Measurements from ENCODE around the gene SYNGR3.

SYNGR3 gene

GRCh38 chr16:2002406-2003230 is 12.8 kb downstream of the SYNGR3 start:
- Histone ChIP-seq H3K9me3 (no peaks in the 10 kb centered on the region), H3K4me3 (ENCODE audit: low read depth in 1 of 2, low read length in 1 of 2) (no peak overlapping the region), H3K27ac (no peak overlapping the region), H3K4me1 (ENCODE audit: control insufficient read depth in 1 of 2, insufficient read depth in 1 of 2, low read depth in 1 of 2, low read length in 1 of 2) (peaks cover 12 to 28% of the 10 kb centered on the region in 2 experiments), H3K27me3 (peaks cover 6% of the 10 kb centered on the region), H3K36me3 (peaks cover 56% of the 10 kb centered on the region)
- no peak for TF ChIP-seq CTCF (IDR thresholded peaks at IDR 0.05)

DNA sequence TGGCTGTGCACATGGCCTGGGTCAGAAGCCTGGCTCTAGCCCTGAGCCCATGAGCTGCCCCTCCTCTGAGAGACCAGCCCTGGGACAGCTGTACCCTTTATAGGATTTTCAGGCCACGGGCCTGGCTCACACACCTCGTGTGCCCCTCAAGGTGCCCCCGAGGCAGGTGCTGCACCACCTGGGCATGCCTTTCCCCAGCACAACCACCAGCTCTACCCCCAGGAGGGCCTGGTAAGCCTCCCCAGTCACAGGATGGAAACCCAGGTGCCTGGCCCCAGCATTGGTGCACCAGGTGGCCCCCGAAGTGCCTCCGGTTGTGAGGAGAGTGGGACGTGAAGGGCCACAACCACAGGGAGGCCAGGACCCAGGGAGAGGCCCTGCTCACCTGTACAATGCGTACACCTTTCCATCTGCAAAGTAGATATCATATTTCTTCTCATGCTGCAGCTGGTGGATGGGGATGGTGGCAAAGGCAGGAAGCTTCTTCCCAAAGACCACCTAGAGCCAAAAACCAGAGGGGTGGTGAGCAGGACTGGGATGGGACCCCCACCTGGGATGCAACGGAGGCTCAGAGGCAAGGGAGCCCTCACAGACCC is 13.6 kb downstream of the SYNGR3 start:
- Histone ChIP-seq H3K36me3 (peaks cover 49% of the 10 kb centered on the region), H3K4me1 (ENCODE audit: control insufficient read depth in 1 of 2, insufficient read depth in 1 of 2, low read depth in 1 of 2, low read length in 1 of 2) (peaks cover 19 to 35% of the 10 kb centered on the region in 2 experiments), H3K9me3 (no peaks in the 10 kb centered on the region), H3K27me3 (peaks cover 6% of the 10 kb centered on the region), H3K4me3 (ENCODE audit: low read depth in 1 of 2, low read length in 1 of 2) (no peak overlapping the region), H3K27ac (no peak overlapping the region)
- TF ChIP-seq CTCF (IDR thresholded peaks at IDR 0.05) = no peak

- peaks cover 6% of the 10 kb centered on the region for H3K27me3 ChIP-seq
- H3K27ac ChIP-seq = no peak overlapping the region
- TF ChIP-seq CTCF (IDR thresholded peaks at IDR 0.05) = peak; percentile 82
- no peaks in the 10 kb centered on the region for H3K9me3 ChIP-seq
- peaks cover 26 to 42% of the 10 kb centered on the region in 2 experiments for H3K4me1 ChIP-seq (ENCODE audit: control insufficient read depth in 1 of 2, insufficient read depth in 1 of 2, low read depth in 1 of 2, low read length in 1 of 2)
- peak overlapping the region in 1 of 2 experiments; percentile 39 for H3K4me3 ChIP-seq (ENCODE audit: low read depth in 1 of 2, low read length in 1 of 2)
- peaks cover 42% of the 10 kb centered on the region for H3K36me3 ChIP-seq
Measured at GRCh38 chr16:2003827-2004641, 14.3 kb downstream of the SYNGR3 start.

GRCh38 chr16:2004795-2005517 is 15.2 kb downstream of the SYNGR3 start:
- Histone ChIP-seq H3K4me3 (ENCODE audit: low read depth in 1 of 2, low read length in 1 of 2) (no peak overlapping the region), H3K27ac (no peak overlapping the region), H3K9me3 (no peaks in the 10 kb centered on the region), H3K36me3 (peaks cover 33% of the 10 kb centered on the region), H3K27me3 (peaks cover 6% of the 10 kb centered on the region), H3K4me1 (ENCODE audit: control insufficient read depth in 1 of 2, insufficient read depth in 1 of 2, low read depth in 1 of 2, low read length in 1 of 2) (peaks cover 30 to 47% of the 10 kb centered on the region in 2 experiments)
- no peak for TF ChIP-seq CTCF (IDR thresholded peaks at IDR 0.05)

DNA sequence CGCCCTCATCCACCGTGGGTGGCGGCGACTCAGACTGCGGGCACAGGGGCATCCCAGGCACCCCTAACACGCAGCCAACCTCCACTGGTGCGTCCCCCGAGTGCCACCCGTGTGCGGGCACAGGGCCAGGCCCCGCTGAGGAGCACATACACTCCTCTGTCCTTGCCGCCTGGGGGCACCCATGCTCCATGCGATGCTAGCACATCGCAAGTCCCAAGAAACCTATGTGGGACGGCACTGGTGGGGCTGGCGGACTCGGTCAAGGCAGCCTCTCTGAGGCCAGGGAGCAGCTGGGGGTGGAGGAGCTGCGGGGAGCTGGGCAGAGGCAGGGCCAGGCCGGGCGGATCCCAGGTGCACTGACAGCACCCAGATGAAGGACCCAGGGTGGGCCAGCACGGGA is 15.9 kb downstream of the SYNGR3 start:
- Histone ChIP-seq H3K27ac (no peak overlapping the region), H3K36me3 (peaks cover 27% of the 10 kb centered on the region), H3K9me3 (no peaks in the 10 kb centered on the region), H3K4me1 (ENCODE audit: control insufficient read depth in 1 of 2, insufficient read depth in 1 of 2, low read depth in 1 of 2, low read length in 1 of 2) (peaks cover 36 to 52% of the 10 kb centered on the region in 2 experiments), H3K4me3 (ENCODE audit: low read depth in 1 of 2, low read length in 1 of 2) (no peak overlapping the region), H3K27me3 (peaks cover 6% of the 10 kb centered on the region)
- TF ChIP-seq CTCF (IDR thresholded peaks at IDR 0.05) = no peak
